Measurements from ENCODE around the gene FADS2.

The FADS2 gene

DNA sequence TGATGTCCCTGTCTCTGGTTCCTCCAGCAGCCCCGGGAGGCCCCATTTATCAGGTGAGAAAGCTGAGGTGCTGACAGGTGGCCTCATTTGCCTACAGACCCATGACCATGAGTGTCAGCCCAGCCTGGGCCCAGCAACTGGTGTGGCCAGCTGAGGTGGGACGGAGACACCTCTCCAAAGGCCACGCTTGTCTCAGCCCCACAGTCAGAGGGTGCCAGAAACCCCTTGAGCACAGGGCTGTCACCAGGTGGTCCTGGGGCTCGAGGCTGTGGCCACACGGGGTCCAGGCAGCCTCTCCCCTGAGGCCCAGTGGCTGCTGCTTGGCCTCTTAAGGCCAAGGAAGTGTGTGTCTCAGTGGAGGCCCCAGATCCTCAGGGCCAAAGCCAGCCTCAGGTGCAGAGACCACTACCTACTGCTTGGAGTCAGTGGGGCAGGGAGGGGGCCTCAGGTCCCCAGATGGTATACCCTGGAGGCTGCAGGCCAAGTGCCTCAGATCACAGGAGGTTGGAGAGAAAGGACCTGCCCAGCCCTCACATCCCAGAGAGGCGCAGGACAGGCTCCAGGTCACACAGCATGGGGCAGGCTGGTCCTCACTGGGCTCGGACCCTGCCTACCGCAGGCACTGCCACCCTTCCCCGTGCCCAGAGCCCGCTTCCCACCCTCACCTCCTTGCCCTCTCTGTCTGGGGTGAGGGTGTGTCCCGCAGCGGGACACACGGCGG, 77.9 kb downstream of the FADS2 start:
- DNase-seq (ENCODE audit: low read depth), result no peak

DNA sequence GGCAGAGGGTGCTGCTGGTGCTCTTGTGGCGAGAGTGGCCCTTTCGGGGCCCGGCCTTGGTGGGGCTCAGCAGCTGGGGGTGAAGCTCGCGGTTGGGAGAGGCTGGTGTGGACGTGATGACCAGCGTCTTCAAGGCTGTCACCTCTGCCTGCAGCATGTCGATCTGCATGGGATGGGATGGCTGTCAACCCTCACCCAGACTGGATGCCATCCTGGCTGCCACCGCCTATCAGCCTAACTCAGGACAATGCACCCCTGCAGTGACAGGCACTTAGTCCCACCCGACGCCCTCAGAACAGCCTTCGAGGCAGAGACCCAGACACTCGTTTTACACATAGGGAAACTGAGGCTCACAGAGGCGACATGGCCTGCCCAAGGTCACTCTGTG, 78.4 kb downstream of the FADS2 start:
- no peak for DNase-seq (ENCODE audit: low read depth)

DNA sequence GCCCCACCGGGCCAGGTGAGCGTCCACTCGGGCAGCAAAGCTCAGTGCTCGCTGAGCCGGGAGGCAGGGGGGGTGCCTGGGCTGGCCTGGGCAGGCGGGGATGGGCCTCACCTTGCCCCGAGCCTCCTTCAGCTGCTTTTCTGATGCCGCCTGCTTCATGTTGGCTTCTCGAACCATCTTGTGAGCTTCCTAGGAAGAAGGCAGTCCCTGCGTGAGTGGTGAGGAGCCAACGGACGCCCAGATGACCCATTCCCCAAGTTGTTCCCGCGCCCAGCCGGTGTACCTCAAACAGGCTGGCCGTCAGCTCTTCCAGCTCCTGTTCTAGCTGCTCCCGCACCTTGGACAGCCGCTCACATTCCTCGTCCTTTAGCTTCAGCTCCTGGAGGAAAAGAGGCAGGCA, 79.2 kb downstream of the FADS2 start:
- DNase-seq (ENCODE audit: low read depth), result no peak

DNA sequence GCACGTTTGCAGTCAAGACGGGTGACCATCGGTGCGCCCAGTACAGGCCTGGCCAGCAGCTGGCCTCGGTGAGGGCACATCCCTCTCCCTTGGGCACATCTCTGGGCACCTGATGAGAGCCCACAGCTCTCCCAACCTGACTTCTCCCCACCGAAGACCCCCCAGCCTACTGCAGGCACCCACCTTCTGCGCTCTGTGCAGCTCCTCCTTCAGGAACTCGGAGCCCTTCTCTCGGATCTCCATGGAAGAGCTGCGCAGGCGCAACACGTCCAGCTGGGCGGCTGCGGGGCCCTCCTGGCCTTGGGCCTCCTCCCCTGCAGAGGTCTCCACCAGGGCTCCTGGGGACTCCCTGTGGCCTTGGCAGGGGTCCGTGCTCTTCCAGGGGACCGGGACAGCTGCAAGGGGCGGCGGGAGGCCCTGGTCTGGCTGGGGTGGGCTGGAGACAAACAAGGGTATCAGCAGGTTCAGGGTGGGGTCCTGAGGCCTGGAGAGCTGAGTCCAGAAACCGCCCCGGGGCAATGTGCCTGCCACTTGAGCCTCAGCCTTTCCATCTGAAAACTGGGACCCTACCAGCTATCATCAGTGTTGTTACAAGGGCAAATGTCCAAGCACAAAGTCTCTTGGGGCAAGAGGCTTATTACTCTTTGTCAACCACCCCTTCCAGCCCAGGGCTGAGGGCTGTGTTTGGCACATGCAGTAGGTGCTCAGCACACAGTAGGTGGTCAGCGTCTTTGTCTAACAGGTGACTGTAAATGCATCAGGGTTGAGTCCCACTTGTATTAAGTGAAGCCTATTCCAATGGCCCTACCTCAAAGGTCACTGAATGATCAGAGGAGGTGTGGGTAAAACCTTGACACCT, 80.0 kb downstream of the FADS2 start:
- no peak for DNase-seq (ENCODE audit: low read depth)

DNA sequence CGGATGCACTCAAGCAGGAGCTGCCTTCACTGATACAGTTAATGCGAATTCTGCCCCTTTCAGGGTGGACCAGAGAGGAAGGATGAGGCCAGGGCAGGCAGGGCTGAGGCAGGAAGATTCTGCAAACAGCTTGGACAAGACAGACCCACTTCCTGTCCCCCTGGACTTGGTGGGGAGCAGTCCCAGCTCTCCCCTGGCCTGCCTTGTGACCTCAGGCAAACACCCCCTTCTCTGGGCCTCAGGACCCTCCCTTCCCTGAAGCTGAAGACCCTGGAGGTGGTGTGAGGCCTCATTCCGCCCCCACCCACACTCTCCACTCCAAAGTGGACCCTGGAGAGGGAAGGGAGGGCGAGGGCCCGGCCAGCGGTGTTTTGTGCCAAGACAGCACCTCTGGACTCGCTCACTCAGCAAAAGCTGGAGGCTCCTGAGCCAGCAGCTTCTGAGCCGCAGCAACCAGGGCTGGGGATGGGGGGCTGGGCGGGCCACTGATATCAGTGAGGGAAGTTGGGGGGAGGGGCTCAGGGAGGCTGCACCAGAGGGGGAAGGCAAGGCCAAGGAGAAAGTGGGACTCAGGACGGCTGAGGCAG, 80.7 kb downstream of the FADS2 start:
- no peak for DNase-seq (ENCODE audit: low read depth)

DNA sequence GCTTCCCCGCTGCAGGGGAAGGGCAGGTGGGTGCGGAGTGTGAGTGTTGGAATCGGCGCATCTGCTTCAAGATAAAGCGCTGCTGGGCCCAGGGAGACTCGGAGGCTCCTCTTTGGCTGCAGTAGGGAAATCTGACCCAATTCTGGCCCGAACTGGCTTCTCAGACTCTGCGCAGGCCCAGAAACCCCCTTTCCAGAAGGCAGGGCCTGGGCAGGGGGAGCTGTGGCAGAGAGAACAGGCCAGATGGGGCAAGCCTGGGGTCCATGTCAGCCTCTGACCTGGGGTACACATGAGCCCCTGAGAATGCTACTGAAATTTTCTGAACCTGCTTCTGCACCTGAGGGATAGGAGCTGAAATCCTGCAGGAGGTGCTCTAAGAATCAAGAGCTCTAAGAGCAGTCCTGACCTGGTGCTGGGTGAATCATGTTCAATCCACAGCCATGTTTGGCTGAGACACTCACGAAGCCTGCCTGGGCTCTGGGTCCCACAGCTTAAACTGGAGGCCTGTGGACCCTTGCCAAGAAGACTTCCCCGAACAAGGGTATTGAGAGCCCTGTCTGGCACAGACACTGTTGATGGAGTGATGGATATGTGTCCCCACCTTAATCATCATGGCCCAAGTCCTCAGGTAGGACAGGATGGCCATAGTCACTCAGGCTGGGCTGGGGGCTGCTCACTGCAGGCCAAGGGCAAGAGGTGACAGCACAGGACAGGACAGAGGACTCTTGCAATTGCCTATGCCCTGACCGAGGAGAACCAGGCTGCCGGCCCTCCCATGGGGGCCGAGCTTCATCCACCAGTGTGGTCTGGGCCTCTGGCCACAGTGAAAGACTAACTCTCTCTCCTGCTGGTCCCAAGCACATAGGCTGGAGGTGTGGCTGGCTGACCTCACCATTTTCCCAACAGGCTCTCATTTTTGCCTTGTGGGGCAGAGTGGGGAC, 82.4 kb downstream of the FADS2 start:
- no peak for DNase-seq (ENCODE audit: low read depth)

DNA sequence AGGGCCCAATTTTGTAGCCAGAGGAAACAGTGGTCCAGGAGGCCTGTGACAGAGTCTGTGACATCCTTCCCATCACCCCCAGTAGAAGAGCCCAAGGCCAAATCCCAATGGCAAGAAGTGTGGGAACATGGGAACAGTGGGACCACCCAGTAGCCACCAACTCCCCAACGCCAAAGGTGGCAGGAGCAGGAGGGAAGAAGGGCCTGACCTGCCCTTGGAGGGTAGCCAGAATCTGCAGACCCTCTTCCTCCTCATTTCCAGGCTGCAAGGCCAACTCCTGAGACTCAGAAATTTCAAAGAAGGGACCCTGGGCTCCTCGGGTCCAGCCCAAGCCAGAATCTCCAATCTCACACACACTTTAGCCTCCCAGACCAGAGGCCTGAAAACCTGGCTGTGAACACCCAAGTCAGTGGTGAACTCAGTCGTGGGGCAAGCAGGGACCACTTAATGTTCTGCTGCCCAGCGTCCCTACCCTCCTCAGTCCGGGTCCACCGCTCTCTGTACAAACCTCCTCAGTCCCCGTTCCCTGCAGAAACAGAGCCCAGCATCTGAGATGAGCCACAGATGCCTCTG, 83.1 kb downstream of the FADS2 start:
- DNase-seq (ENCODE audit: low read depth), result no peak

DNA sequence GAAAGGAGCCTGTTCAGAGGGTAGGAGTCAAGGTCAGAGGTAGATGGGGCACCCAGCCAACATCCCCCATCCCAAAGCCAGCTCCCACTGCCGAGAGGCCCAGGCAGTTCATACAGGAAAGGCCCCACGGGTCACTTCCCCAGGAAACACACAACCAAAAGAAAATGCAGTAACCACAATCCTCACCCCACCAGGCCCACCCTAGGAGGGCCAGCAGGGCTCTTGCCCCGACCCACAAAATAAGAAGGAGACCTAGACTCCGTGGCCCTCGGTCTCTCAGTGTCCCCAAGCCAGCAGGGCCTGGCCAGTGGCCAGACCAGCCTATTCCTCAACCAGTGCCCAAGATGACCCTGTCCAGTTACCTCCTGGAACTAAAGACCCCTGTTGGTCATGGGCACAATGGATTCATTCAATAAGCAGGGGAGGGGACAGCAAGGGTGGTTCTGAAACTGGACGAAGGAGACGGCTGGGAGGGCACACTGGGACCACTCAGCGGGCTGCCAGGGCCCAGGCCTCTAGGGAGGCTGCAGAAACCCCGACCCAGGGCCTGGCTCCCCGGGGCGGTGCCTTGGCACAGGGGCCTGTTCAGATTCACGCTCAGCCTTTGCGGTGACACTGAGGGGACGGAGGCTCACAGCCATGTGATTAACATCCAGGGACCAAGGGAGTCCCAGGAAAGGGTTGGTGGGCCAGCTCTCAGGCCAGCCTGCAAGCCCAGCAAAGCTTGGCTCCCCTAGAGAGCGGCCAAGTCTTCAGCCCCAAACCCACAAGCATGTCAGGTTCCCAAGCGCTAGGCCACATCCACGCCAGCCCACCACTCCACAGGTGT, 83.8 kb downstream of the FADS2 start:
- DNase-seq (ENCODE audit: low read depth), result no peak

DNA sequence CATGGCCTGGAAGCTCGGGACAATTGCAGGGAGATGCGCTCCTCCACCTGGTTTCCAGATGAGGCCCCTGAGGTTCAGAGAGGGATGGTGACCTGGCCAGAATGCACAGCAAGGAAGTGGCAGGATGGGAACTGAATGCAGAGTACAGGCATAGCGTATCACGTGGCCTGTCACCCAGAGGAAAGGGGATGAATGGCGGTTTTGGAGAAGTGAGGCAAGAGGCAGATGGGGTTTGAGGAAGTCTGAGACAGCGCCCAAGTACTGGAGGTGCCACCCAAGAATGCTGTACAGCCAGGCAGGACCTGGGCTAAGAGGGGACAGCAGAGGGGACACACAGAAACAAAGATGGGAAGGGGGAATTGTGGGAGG, 84.4 kb downstream of the FADS2 start:
- DNase-seq (ENCODE audit: low read depth), result no peak

DNA sequence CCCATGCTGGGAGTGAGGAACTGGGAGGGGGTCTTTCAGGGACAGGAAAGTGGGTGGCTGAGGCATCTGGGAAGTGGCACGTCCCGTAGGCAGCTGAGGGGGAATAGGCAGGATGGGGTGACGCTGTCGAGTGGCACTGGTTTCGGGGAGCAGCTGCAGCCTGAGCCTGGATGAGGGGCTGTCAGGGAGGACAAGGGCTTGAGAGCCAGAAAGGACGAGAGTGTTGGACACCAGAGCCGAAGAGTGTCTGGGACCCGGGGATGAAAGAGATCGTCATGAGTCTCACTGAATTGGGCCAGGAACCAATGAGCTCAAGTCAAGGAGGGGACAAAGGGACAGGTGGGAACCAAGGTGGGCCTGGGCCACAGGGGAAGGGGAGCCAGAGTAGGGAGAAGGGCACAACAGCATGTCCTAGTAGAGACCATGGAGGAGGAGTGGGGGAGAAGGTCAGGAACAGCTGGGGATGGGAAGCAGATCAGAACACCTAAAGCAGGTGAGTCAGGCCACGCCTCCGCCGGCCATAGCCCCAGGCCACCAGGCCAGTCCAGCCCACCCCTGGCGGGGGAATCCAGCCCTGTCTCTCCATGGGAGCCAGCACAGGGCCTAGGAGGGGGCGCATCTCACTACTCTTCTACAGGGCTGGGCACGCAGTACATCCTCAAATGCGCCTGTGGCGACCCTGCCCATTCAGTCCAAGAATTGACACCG, 85.0 kb downstream of the FADS2 start:
- no peak for DNase-seq (ENCODE audit: low read depth)

DNA sequence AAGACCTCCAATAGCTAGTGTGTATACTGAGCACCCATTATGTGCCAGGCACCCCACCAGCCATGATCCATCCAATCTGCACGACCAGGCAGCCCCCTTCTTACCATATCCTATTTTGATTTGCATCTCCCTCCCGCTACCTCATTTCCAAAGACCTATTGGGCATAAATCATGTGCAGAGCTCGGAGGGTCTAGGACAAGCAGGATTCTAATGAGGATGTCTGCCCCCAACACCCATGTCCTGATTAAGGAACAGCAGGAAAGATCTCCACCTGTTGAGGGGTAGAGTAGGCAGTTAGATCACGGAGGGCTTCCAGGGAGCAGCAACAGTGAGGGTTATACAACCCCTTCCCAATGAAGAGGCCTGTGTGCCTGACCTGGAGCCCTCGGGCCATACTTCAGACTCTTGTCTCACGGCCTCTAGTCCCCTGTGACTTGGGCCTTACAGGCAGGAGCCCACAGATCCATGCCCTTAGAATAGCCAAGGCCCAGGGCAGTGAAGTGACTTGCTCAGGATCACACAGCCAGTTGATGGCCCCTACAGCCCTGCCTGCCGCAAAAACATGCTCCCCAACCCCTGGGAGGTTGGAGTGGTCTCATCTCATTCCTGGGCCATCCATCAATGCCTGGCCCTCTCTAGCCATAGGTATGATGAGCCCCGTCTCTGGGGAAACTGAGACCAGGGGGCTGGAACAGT, 85.7 kb downstream of the FADS2 start:
- no peak for DNase-seq (ENCODE audit: low read depth)

DNA sequence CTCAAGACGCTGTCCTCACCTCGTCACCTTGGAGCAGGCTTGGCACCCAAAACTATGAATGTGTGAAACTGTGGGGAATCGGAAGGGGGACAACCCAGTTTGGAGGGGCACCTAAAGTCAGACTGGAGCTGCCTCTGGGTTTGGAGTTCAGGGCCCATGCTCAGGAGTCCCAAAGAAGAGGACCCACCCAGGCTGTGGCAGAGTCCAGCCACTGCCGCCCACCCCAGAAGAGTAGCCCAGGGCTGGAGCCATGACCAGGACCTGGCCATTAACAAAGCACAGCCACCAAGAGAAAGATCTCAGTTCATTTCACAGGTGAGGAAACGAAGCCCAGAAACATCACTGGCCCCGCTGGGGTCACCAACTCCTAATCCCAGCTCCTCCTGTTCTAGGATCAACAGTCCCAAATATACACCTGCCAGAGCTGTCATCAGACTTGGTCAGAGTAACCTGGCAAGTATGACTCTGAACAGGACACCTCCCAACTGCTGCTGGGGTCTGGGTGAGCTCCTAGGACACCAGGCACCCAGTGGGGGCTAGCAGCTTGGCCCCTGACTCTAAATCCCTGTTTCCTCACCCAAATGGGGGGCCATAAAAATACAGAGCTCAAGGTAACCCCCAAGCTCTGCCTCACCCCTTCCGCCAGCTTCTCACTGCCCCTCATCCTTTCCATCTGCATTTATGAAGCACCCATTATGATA, 86.5 kb downstream of the FADS2 start:
- DNase-seq (ENCODE audit: low read depth), result no peak

DNA sequence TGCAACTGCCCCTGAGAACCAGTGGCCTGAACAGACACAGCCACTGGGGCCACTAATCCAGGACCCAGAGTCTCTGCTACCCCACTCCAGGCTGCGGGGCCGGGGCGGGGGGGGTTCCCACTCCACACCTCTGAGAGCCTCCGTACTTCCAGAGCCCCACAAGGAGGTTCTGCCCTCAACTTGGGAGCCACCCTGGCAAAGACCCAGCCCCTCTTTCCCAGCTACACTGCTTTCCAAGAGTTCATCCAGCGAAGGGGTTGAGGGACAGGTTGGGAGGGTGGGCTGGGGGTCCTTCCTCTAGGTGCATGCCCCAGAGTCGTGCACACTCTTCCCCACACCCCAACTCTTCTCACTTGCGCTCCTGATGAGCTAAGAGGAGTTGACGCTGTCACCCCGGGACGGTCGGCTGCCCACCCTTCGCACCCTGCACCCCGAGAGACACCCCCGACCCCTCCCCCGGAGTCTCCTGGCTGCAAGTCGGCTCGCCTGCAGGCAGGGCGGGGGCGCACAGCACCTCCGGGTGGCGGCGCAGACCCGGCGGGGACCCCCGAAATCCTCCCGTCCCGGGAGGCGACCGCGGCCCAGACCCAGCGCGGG, 88.7 kb downstream of the FADS2 start:
- DNase-seq (ENCODE audit: low read depth), result no peak

Data from HS-5 (cell line).